IMR-90 (cell line): ENCODE measurements around the gene PIGZ. TPM values are rescaled to one million over a fixed set of nuclear protein-coding genes. Genes with fewer than 3 reads are reported as not detected.

Experiments used
- ATAC-seq: fragments of 200-7000 bp; cut with Tn5 transposase; 2 replicates; pipeline ENCODE4 v1.9.1; 2020; ENCODE audit warnings: low read depth, mild to moderate bottlenecking, moderate library complexity
- BruUV-seq: library from RNA; stranded (reverse); fragments of 400-500 nt; replicated peaks from 2 replicates; lab custom pipeline; 2021; lab: Mats Ljungman, UMichigan
- CTCF ChIA-PET: fragments of 300-600 bp; formaldehyde crosslinking; extraction: SDS; loops from one replicate; lab custom pipeline; 2021; ENCODE audit warnings: antibody characterized with exemption; lab: Yijun Ruan, JAX
- POLR2A ChIA-PET: fragments of 300-600 bp; sonication (Branson Sonifier 250); formaldehyde crosslinking; loops from one replicate; lab custom pipeline; 2022; ENCODE audit warnings: antibody characterized with exemption; ENCODE audit not compliant: unreplicated experiment; lab: Charles Lee
- DNase-seq: peaks from one replicate; pipeline ENCODE4 v3.0.0; 2013
- H2AFZ ChIP-seq: replicated peaks from 2 replicates; pipeline ENCODE3; 2013; ENCODE audit warnings: low read length, mild to moderate bottlenecking; ENCODE audit not compliant: poor library complexity
- H2AK5ac ChIP-seq: 2 replicates; pipeline ENCODE4 v1.6.1; 2013; ENCODE audit warnings: low read depth, low read length, inconsistent platforms
- H2AK9ac ChIP-seq: replicated peaks from 2 replicates; pipeline ENCODE3; 2013; ENCODE audit warnings: mild to moderate bottlenecking, low read depth, low read length, moderate library complexity; ENCODE audit not compliant: poor library complexity
- H2BK120ac ChIP-seq: 2 replicates; pipeline ENCODE4 v1.6.1; 2013; ENCODE audit warnings: low read depth, low read length, inconsistent platforms
- H2BK15ac ChIP-seq: 3 replicates; pipeline ENCODE4 v1.6.1; 2013; ENCODE audit warnings: low read depth, low read length, inconsistent platforms
- H2BK20ac ChIP-seq: 2 replicates; pipeline ENCODE4 v1.6.1; 2013; ENCODE audit warnings: low read depth, mild to moderate bottlenecking, inconsistent platforms, low read length, moderate library complexity
- H2BK5ac ChIP-seq: 2 replicates; pipeline ENCODE4 v1.6.1; 2013; ENCODE audit warnings: mild to moderate bottlenecking, low read depth, low read length, inconsistent platforms; ENCODE audit not compliant: poor library complexity, severe bottlenecking
- H3K14ac ChIP-seq: replicated peaks from 2 replicates; pipeline ENCODE4 v1.6.1; 2013; ENCODE audit warnings: low read depth, low read length, inconsistent platforms
- H3K18ac ChIP-seq: 2 replicates; pipeline ENCODE4 v1.6.1; 2013; ENCODE audit warnings: low read depth, low read length, control low read depth
- H3K23ac ChIP-seq: 2 replicates; pipeline ENCODE4 v1.6.1; 2013; ENCODE audit warnings: low read depth, low read length, inconsistent platforms
- H3K27ac ChIP-seq: 2 replicates; pipeline ENCODE4 v1.5.1; 2013; ENCODE audit warnings: mild to moderate bottlenecking, control low read depth, low read length; ENCODE audit not compliant: insufficient read depth
- H3K27me3 ChIP-seq: 2 replicates; pipeline ENCODE4 v1.6.1; 2013; ENCODE audit warnings: low read length; ENCODE audit not compliant: control insufficient read depth, insufficient read depth
- H3K36me3 ChIP-seq: 2 replicates; pipeline ENCODE4 v1.6.1; 2013; ENCODE audit warnings: low read length, mixed read lengths; ENCODE audit not compliant: control insufficient read depth, insufficient read depth
- H3K4ac ChIP-seq: 2 replicates; pipeline ENCODE4 v1.6.1; 2013; ENCODE audit warnings: low read depth, low read length, inconsistent platforms
- H3K4me1 ChIP-seq: 2 replicates; pipeline ENCODE4 v1.6.1; 2013; ENCODE audit warnings: low read length, mixed read lengths; ENCODE audit not compliant: control insufficient read depth, insufficient read depth
- H3K4me2 ChIP-seq: 2 replicates; pipeline ENCODE4 v1.6.1; 2013; ENCODE audit warnings: low read depth, mild to moderate bottlenecking, control low read depth, low read length, moderate library complexity
- H3K4me3 ChIP-seq: 2 replicates; pipeline ENCODE4 v1.5.1; 2013; ENCODE audit warnings: low read depth, mild to moderate bottlenecking, control low read depth, low read length, moderate library complexity; ENCODE audit not compliant: insufficient read depth
- H3K56ac ChIP-seq: 2 replicates; pipeline ENCODE4 v1.6.1; 2013; ENCODE audit warnings: low read length, inconsistent platforms; ENCODE audit not compliant: insufficient read depth; ENCODE audit errors: extremely low read depth
- H3K79me1 ChIP-seq, 2 experiments: 2 replicates each; pipeline ENCODE4 v1.6.1; 2013; ENCODE audit warnings: low read length in 2 of 2, inconsistent platforms in 1 of 2, low read depth in 1 of 2
- H3K9ac ChIP-seq: 2 replicates; pipeline ENCODE4 v1.6.1; 2013; ENCODE audit warnings: low read depth, low read length, control low read depth
- H3K9me1 ChIP-seq: 2 replicates; pipeline ENCODE4 v1.6.1; 2013; ENCODE audit warnings: low read length, inconsistent platforms; ENCODE audit not compliant: insufficient read depth
- H3K9me3 ChIP-seq: 2 replicates; pipeline ENCODE4 v1.6.1; 2013; ENCODE audit warnings: low read length; ENCODE audit not compliant: control insufficient read depth, insufficient read depth
- H4K20me1 ChIP-seq: 2 replicates; pipeline ENCODE4 v1.6.1; 2013; ENCODE audit warnings: low read length, inconsistent platforms; ENCODE audit not compliant: insufficient read depth
- H4K5ac ChIP-seq: 2 replicates; pipeline ENCODE4 v1.6.1; 2013; ENCODE audit warnings: mild to moderate bottlenecking, low read depth, low read length, control low read depth
- H4K8ac ChIP-seq, 2 experiments: 2 replicates each; pipeline ENCODE4 v1.6.1; 2013; ENCODE audit warnings: low read depth in 2 of 2, low read length in 2 of 2, control low read depth in 1 of 2, inconsistent platforms in 1 of 2
- H4K91ac ChIP-seq: 2 replicates; pipeline ENCODE4 v1.6.1; 2013; ENCODE audit warnings: low read depth, low read length, inconsistent platforms; ENCODE audit not compliant: insufficient read depth
- BHLHE40 ChIP-seq: fragments of 150-350 bp; IDR thresholded peaks from 2 replicates; pipeline ENCODE4 v1.6.1; 2016; ENCODE audit warnings: mild to moderate bottlenecking, low read depth, low read length
- CEBPB ChIP-seq: IDR thresholded peaks from 2 replicates; pipeline ENCODE4 v1.6.1; 2012; ENCODE audit warnings: low read depth, low read length, improper control_type of control experiment
- FOS ChIP-seq: fragments of 150-350 bp; IDR thresholded peaks from 2 replicates; pipeline ENCODE4 v1.6.1; 2016; ENCODE audit warnings: low read depth, low read length
- MXI1 ChIP-seq: IDR thresholded peaks from 2 replicates; pipeline ENCODE4 v1.6.1; 2012; ENCODE audit warnings: low read depth, mild to moderate bottlenecking, low read length, moderate library complexity, borderline replicate concordance
- RAD21 ChIP-seq: IDR thresholded peaks from 2 replicates; pipeline ENCODE4 v1.6.1; 2012; ENCODE audit warnings: low read length, improper control_type of control experiment
- SMC3 ChIP-seq: fragments of 150-350 bp; IDR thresholded peaks from 2 replicates; pipeline ENCODE4 v1.6.1; 2016; ENCODE audit warnings: low read depth, mild to moderate bottlenecking, antibody characterized with exemption, low read length, moderate library complexity
- WGBS, 2 experiments: methylation state at CpG; one replicate each; pipeline versions ENCODE4 v1.1.5 to v1.1.7; 2013; ENCODE audit warnings: missing lambda C conversion rate in 2 of 2; ENCODE audit not compliant: insufficient read length in 1 of 2; ENCODE audit errors: extremely low coverage in 2 of 2; 5-methylcytosine and 5-hydroxymethylcytosine counted together
- dilution Hi-C: fragments of 300-500 bp; cut with HindIII; formaldehyde crosslinking; loops from one replicate; pipeline ENCODE4 v1.14.3; 2018; ENCODE audit warnings: low sequenced_read_pairs; ENCODE audit not compliant: unreplicated experiment
- in situ Hi-C: fragments of 300-500 bp; cut with MboI; formaldehyde crosslinking; loops from 3 replicates; pipeline ENCODE4 v1.14.3; 2019; ENCODE audit warnings: low sequenced_read_pairs, inconsistent platforms, mixed read lengths
- intact Hi-C: fragments of 100-400 bp; cut with micrococcal nuclease; formaldehyde crosslinking; loops from 2 replicates; pipeline ENCODE4 v1.10.0; 2022
- polyA plus RNA-seq, 3 experiments: library from polyadenylated mRNA; depleted of rRNA; stranded (reverse); fragments of >200 nt; gene quantifications; 2 replicates each; pipeline ENCODE4 v1.2.3, GENCODE V29; 2012; ENCODE audit warnings: low replicate concordance in 1 of 3
- total RNA-seq: library from RNA; depleted of rRNA; stranded (reverse); fragments of >200 nt; gene quantifications from 2 replicates; pipeline ENCODE4 v1.2.3, GENCODE V29; 2012
- TF ChIP-seq, protein P1 (sequence below): fragments of 150-350 bp; IDR thresholded peaks from 2 replicates; pipeline ENCODE4 v1.6.1; 2016; ENCODE audit warnings: low read depth, mild to moderate bottlenecking, low read length, moderate library complexity, borderline replicate concordance

The PIGZ gene
- total and polyA plus RNA-seq, 2 of the 4 experiments (the other 2 are of a cell fraction), result 0.18 to 0.86 TPM

DNA sequence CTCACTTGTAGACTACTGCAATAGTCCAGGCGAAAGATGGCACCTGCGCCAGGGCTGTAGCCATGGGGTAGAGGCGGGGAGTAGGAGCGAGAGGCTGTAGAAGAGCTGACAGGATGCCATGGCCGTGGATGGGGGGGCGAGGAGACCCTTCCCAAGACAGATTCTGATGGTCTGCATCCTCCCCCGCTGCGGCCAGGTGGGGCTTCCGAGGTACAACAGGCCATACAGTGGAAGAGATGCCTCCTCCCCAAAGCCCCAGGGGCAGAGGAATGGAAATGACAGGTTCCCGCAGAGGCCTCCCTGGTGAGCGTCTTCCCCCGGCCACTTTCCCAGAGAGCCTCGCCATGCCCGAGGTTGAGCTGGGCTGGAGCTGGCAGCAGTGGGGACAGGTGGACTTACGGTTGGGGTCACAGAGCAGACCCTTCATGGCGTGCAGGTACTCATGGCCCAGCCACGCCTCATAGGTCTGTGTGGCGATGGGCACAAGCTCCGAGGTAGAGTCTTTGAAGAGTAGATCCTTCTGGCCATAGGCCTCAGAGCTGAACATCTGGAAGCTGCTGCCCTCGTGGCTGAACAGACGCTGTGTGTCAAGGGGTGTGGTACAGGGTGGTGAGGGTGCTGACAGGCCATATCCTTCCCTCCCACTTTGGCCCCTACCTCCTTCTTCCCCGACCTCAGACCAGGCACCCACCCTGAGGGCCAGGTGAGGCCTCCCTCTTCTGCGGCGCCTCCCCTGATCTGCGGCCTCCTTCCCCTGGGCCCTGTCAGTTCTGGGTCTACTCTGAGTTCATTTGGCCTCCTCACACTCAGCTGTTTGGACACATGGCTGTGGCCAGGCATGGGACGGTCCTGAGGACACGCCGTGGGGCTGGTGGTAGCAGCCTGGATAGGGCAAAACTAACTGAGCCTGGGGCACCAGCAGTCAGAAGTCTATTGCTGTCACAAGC is 47.4 kb upstream of the PIGZ start (continued):
- TF ChIP-seq, protein P1, sequence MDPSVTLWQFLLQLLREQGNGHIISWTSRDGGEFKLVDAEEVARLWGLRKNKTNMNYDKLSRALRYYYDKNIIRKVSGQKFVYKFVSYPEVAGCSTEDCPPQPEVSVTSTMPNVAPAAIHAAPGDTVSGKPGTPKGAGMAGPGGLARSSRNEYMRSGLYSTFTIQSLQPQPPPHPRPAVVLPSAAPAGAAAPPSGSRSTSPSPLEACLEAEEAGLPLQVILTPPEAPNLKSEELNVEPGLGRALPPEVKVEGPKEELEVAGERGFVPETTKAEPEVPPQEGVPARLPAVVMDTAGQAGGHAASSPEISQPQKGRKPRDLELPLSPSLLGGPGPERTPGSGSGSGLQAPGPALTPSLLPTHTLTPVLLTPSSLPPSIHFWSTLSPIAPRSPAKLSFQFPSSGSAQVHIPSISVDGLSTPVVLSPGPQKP, result no peak
- TF ChIP-seq FOS, result no peak

DNA sequence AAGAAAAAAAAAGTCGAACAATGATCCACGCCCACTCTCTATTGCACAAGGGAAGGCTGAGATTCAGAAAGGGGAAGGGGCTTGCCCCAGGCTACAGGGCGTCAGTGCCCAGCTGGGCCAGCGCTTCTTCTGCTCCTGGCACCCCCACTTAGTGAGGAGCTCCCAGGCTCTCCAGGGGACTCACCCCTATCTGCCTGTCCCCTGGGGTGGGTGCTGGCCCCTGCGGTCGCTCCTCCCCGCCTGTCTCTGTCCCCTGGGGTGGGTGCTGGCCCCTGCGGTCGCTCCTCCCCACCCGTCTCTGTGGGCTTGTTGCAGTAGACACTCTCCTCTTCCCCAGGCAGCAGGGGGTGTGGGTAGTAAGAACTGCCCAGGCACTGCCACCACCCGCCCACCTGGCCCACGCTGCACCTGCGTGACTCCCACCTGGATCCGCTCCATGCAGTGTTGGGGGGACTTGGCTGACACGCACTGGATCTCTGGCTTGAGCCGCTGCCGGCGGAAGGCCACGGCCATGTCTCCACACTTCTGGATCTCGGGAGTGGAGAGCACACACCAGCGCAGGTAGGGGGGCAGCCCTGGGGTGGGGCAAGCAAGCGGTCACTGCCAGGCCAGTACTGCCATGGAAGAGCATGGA is 46.4 kb upstream of the PIGZ start:
- no peak overlapping the region for H2BK20ac ChIP-seq
- no peaks in the 10 kb centered on the region for H3K79me1 ChIP-seq
- no peaks in the 10 kb centered on the region for H3K36me3 ChIP-seq
- POLR2A ChIA-PET, result no interaction called here
- H3K23ac ChIP-seq, result no peak overlapping the region
- H2AK9ac ChIP-seq, result no peak overlapping the region
- CTCF ChIA-PET, result no interaction called here
- H3K4me1 ChIP-seq, result no peaks in the 10 kb centered on the region
- H3K27ac ChIP-seq, result no peak overlapping the region
- H4K8ac ChIP-seq, result no peak overlapping the region
- H2BK5ac ChIP-seq, result no peak overlapping the region
- H3K4me3 ChIP-seq, result no peak overlapping the region
- in situ Hi-C loops, result no loop called here
- intact Hi-C loops, result no loop called here
- peaks cover 22% of the 10 kb centered on the region for H3K27me3 ChIP-seq
- no peak overlapping the region for H4K91ac ChIP-seq
- no CpG with 5 or more reads among the region's 22 CpGs for WGBS, 2 experiments
- H3K18ac ChIP-seq, result no peak overlapping the region
- no TSS peak for BruUV-seq
- H2BK15ac ChIP-seq, result no peak overlapping the region
- no peak overlapping the region for H3K9ac ChIP-seq
- H4K5ac ChIP-seq, result no peak overlapping the region
- DNase-seq (no peak), ATAC-seq (no peak)
- no peak overlapping the region for H3K4ac ChIP-seq
- no peaks in the 10 kb centered on the region for H3K9me1 ChIP-seq
- H2AFZ ChIP-seq, result no peak overlapping the region
- no peak for TF ChIP-seq CEBPB
- TF ChIP-seq RAD21, result no peak
- TF ChIP-seq BHLHE40, result no peak
- no peak for TF ChIP-seq MXI1
- no peak for TF ChIP-seq SMC3
- H2BK120ac ChIP-seq, result no peak overlapping the region
- no peak overlapping the region for H3K56ac ChIP-seq
- peaks cover 2% of the 10 kb centered on the region; the same call in 1 of the 2 replicates for H3K9me3 ChIP-seq
- H4K20me1 ChIP-seq, result no peaks in the 10 kb centered on the region
- H3K4me2 ChIP-seq, result no peak overlapping the region
- H2AK5ac ChIP-seq, result no peak overlapping the region
- H3K14ac ChIP-seq, result no peak overlapping the region
- dilution Hi-C loops, result no loop called here
